OCI-LY7 (cell line): Measurements from ENCODE around the gene RAD51B. TPM values are rescaled to one million over a fixed set of nuclear protein-coding genes. Genes with fewer than 3 reads are reported as not detected.

Experiments
- BruUV-seq: library from RNA; stranded (reverse); fragments of 400-500 nt; replicated peaks from 2 replicates; lab custom pipeline; 2021; lab: Mats Ljungman, UMichigan
- CTCF ChIA-PET: fragments of 300-600 bp; sonication (Branson Sonifier 250); formaldehyde crosslinking; loops from one replicate; lab custom pipeline; 2022; ENCODE audit warnings: antibody characterized with exemption; ENCODE audit not compliant: unreplicated experiment; lab: Charles Lee
- POLR2A ChIA-PET: fragments of 300-600 bp; sonication (Branson Sonifier 250); formaldehyde crosslinking; loops from one replicate; lab custom pipeline; 2022; ENCODE audit warnings: antibody characterized with exemption; lab: Charles Lee
- DNase-seq: peaks from one replicate; pipeline ENCODE4 v3.0.0-alpha.2; 2015; ENCODE audit warnings: low spot score
- H2AFZ ChIP-seq: fragments of 200-600 bp; sonication (generic), shearing (Covaris generic); 2 replicates; pipeline ENCODE4 v1.6.1; 2014; ENCODE audit warnings: mild to moderate bottlenecking, antibody characterized with exemption, low read length, moderate library complexity
- H3K27ac ChIP-seq: fragments of 200-600 bp; sonication (generic); 2 replicates; pipeline ENCODE4 v1.5.1; 2014; ENCODE audit warnings: mixed run types, low read depth, mild to moderate bottlenecking, moderate library complexity, low read length, inconsistent platforms; ENCODE audit not compliant: poor library complexity, severe bottlenecking
- H3K36me3 ChIP-seq: fragments of 200-600 bp; sonication (generic); 2 replicates; pipeline ENCODE4 v1.6.1; 2014; ENCODE audit warnings: mild to moderate bottlenecking, antibody characterized with exemption, low read length, moderate library complexity, mixed read lengths; ENCODE audit not compliant: insufficient read depth
- H3K4me1 ChIP-seq: fragments of 200-600 bp; sonication (generic); 2 replicates; pipeline ENCODE4 v1.5.1; 2014; ENCODE audit warnings: mild to moderate bottlenecking, low read length; ENCODE audit not compliant: insufficient read depth, poor library complexity, severe bottlenecking
- H3K4me2 ChIP-seq: fragments of 200-600 bp; sonication (generic); 2 replicates; pipeline ENCODE4 v1.6.1; 2014; ENCODE audit warnings: mild to moderate bottlenecking, low read length
- H3K4me3 ChIP-seq: fragments of 200-600 bp; sonication (generic); 2 replicates; pipeline ENCODE4 v1.5.1; 2014; ENCODE audit warnings: mild to moderate bottlenecking, low read depth, low read length; ENCODE audit not compliant: poor library complexity, severe bottlenecking
- H3K79me2 ChIP-seq: fragments of 200-600 bp; sonication (generic); 2 replicates; pipeline ENCODE4 v1.6.1; 2016; ENCODE audit warnings: low read depth, mild to moderate bottlenecking, low read length, moderate library complexity, mixed read lengths; ENCODE audit not compliant: insufficient read depth
- H3K9me2 ChIP-seq: fragments of 200-600 bp; sonication (generic); 2 replicates; pipeline ENCODE4 v1.6.1; 2016; ENCODE audit warnings: mild to moderate bottlenecking, low read length, mixed read lengths; ENCODE audit not compliant: insufficient read depth
- H3K9me3 ChIP-seq: fragments of 200-600 bp; sonication (generic); 2 replicates; pipeline ENCODE4 v1.6.1; 2014; ENCODE audit warnings: mild to moderate bottlenecking, mixed run types, low read length, mixed read lengths
- H4K20me1 ChIP-seq: fragments of 200-600 bp; sonication (generic); 2 replicates; pipeline ENCODE4 v1.6.1; 2014; ENCODE audit warnings: mild to moderate bottlenecking, antibody characterized with exemption, low read length, moderate library complexity, mixed read lengths; ENCODE audit not compliant: insufficient read depth
- EZH2phosphoT487 ChIP-seq: fragments of 200-600 bp; sonication (generic); IDR thresholded peaks from 2 replicates; pipeline ENCODE4 v1.6.1; 2018; ENCODE audit warnings: low read depth, borderline replicate concordance, mild to moderate bottlenecking, mixed run types, antibody characterized with exemption, low read length, moderate library complexity, mixed read lengths
- intact Hi-C: fragments of 100-400 bp; cut with micrococcal nuclease; formaldehyde crosslinking; loops from one replicate; pipeline ENCODE4 v1.10.0; 2022; ENCODE audit not compliant: unreplicated experiment
- total RNA-seq, 2 experiments: library from RNA; depleted of rRNA in 1 of 2; stranded (reverse); fragments of >200 nt in 1 of 2; shearing (Covaris generic) in 1 of 2; gene quantifications; 2 replicates each; pipeline ENCODE4 v1.2.3, GENCODE V29; 2014 to 2022
- TF ChIP-seq, protein P1 (sequence below): fragments of 200-600 bp; sonication (generic); conservative IDR thresholded peaks from 2 replicates; pipeline ENCODE4 v1.5.1; 2014; ENCODE audit warnings: mild to moderate bottlenecking, antibody characterized with exemption, low read length, moderate library complexity, mixed read lengths

The RAD51B gene
- total RNA-seq, 2 experiments from 2014 or later = 41.4 to 89.9 TPM

GRCh38 chr14:68246786-68247105, 427.2 kb downstream of the RAD51B start:
- Histone ChIP-seq H3K36me3 (no peaks in the 10 kb centered on the region), H2AFZ (no peak overlapping the region), H3K9me3 (no peaks in the 10 kb centered on the region), H3K27ac (no peak overlapping the region), H3K4me2 (no peak overlapping the region), H3K4me3 (no peak overlapping the region), H4K20me1 (no peaks in the 10 kb centered on the region), H3K9me2 (no peaks in the 10 kb centered on the region), H3K79me2 (no peaks in the 10 kb centered on the region), H3K4me1 (peaks cover 48% of the 10 kb centered on the region)
- no peak for DNase-seq
- ChIA-PET CTCF (interaction anchor here (0.6 to 1.1 kb wide), 2 partner anchors 542 to 574 kb away, joined by 3 read pairs; no protein-coding TSS in a partner anchor), POLR2A (interaction anchor here (0.7 to 1.7 kb wide), 3 partner anchors 19 to 128 kb away, joined by 3 to 5 read pairs (median 3); no protein-coding TSS in a partner anchor)
- intact Hi-C loops = no loop called here
- BruUV-seq = no TSS peak
- TF ChIP-seq, protein P1, sequence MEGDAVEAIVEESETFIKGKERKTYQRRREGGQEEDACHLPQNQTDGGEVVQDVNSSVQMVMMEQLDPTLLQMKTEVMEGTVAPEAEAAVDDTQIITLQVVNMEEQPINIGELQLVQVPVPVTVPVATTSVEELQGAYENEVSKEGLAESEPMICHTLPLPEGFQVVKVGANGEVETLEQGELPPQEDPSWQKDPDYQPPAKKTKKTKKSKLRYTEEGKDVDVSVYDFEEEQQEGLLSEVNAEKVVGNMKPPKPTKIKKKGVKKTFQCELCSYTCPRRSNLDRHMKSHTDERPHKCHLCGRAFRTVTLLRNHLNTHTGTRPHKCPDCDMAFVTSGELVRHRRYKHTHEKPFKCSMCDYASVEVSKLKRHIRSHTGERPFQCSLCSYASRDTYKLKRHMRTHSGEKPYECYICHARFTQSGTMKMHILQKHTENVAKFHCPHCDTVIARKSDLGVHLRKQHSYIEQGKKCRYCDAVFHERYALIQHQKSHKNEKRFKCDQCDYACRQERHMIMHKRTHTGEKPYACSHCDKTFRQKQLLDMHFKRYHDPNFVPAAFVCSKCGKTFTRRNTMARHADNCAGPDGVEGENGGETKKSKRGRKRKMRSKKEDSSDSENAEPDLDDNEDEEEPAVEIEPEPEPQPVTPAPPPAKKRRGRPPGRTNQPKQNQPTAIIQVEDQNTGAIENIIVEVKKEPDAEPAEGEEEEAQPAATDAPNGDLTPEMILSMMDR = no peak
- no peak for TF ChIP-seq EZH2phosphoT487

DNA sequence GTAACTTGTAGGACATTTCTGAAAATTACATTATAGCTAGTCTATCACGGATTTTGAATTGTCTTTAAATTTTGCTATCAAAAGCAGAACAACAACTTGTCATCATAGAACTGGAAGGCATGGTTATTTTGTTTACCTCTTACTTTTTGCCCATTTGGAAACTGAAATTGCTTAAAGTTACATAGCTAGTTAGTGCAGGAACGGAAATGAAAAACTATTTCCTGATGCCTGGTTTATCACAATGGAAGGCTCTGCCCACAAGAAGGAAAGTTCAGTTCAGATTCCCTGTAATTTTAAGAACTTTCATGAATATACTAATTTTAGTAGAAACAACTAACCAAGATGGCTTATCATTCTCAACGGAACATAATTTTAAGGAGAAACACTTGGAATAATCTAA, 427.7 kb downstream of the RAD51B start:
- POLR2A ChIA-PET = interaction anchor here (0.5 to 1.7 kb wide), 5 partner anchors 33 to 597 kb away, joined by 3 to 5 read pairs (median 3); no protein-coding TSS in a partner anchor
- H3K4me1 ChIP-seq = peaks cover 54% of the 10 kb centered on the region
- BruUV-seq = no TSS peak
- DNase-seq = no peak
- H3K9me2 ChIP-seq = no peaks in the 10 kb centered on the region
- H3K27ac ChIP-seq = no peak overlapping the region
- H3K4me2 ChIP-seq = peak overlapping the region; percentile 15; the same call in 1 of the 2 replicates
- no peaks in the 10 kb centered on the region for H3K36me3 ChIP-seq
- no peaks in the 10 kb centered on the region for H4K20me1 ChIP-seq
- CTCF ChIA-PET = interaction anchor here (0.6 to 1.1 kb wide), 4 partner anchors 542 to 573 kb away, joined by 3 to 4 read pairs (median 4); no protein-coding TSS in a partner anchor
- H3K9me3 ChIP-seq = no peaks in the 10 kb centered on the region
- no peak overlapping the region for H3K4me3 ChIP-seq
- intact Hi-C loops = no loop called here
- no peaks in the 10 kb centered on the region for H3K79me2 ChIP-seq
- no peak overlapping the region for H2AFZ ChIP-seq
- TF ChIP-seq, protein P1 = no peak
- no peak for TF ChIP-seq EZH2phosphoT487

DNA sequence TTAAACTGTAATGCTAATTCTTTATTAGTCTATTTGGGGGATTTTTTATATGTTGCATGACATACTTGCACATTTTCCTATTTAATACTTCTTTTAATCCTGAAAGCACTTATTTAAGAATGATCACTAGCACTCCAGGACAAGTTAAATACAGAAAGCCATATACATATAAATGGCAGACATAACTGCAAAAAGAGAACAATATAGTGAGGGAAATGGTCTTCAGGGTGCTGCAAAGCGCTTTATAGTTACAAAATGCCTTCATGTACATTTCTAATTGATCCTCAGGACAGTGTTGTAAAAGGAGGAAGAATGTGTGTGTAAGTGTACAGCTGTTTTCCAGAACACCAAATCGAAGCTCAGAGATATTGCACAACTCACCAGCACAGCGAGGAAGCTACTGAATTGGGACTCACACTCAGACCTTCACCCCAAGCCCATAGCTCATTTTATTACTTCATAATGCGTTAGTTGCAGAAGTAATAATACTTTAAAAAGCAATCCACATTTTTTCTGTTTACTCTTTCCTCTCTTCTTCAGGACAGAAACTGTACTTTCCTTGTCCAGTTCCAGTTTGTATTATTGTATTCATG, 428.2 kb downstream of the RAD51B start:
- no peak for DNase-seq
- ChIA-PET POLR2A (interaction anchor here (0.5 to 5.8 kb wide), 4 partner anchors 287 to 597 kb away, joined by 3 to 44 read pairs (median 3); no protein-coding TSS in a partner anchor), CTCF (interaction anchor here (0.9 to 1.0 kb wide), 2 partner anchors 568 to 572 kb away, joined by 4 read pairs; no protein-coding TSS in a partner anchor)
- BruUV-seq = no TSS peak
- no peaks in the 10 kb centered on the region for H4K20me1 ChIP-seq
- H3K79me2 ChIP-seq = no peaks in the 10 kb centered on the region
- no peak overlapping the region for H3K4me3 ChIP-seq
- H3K27ac ChIP-seq = no peak overlapping the region
- H3K4me2 ChIP-seq = peak overlapping the region; percentile 15
- no peaks in the 10 kb centered on the region for H3K36me3 ChIP-seq
- intact Hi-C loops = loop anchor here (1.0 to 2.0 kb wide), 7 partner anchors 161 to 597 kb away; no protein-coding TSS in a partner anchor
- peaks cover 59% of the 10 kb centered on the region for H3K4me1 ChIP-seq
- no peaks in the 10 kb centered on the region for H3K9me2 ChIP-seq
- no peaks in the 10 kb centered on the region for H3K9me3 ChIP-seq
- TF ChIP-seq, protein P1 = no peak
- no peak for TF ChIP-seq EZH2phosphoT487
- no peak overlapping the region; the same call in 1 of the 2 replicates for H2AFZ ChIP-seq
